ENCODE measurements around the gene CACTIN.
"Not testable (repeated sequence)": the region's sequence is repeated elsewhere in the genome, so short reads cannot be mapped to it uniquely, and the experiment has no call there.

CACTIN gene

DNA sequence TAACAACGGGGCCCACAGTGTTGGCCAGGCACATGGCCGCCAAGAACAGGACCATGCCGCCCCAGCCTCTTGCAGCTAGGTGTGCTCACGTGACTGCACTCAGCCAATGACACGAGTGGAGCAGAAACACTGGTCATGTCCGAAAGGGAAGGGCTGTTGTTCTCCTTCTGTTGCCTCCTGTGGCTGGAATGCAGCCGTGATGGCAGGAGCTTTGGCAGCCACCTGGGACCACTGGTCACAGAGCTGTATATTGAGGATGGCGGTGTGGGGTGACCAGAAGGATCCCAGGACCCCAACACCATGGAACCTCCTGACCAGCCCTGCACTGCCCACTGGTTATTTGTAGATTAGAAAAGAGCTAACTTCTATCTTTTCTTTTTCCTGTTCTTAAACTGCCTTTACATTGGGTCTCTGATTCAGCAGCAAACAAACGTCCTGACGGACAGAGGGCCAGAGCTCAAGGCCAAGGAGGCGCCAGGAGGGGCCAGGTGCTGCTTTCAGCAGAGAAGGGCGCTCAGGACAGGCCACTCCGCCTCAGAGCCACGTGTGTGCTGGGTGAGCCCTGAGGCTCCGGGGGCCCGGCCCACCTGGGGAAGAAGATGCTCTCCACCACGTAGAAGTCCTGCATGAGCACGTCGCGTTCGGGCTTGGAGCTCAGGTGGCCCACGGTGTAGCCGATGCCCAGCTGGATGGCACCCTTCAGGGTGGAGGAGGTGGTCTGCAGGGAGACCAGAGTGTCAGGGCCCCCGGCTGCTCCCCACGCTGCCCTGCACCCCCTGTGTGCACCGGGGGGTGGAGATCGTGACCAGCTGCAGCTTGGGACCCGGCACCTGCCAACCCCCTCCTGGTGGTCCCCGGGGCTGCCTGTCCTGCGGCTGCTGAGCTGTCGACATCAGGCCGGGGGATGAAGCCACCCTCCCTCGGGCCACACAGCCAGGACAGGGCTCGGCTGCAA is 35.0 kb upstream of the CACTIN start:
- DNase-seq: no peak

DNA sequence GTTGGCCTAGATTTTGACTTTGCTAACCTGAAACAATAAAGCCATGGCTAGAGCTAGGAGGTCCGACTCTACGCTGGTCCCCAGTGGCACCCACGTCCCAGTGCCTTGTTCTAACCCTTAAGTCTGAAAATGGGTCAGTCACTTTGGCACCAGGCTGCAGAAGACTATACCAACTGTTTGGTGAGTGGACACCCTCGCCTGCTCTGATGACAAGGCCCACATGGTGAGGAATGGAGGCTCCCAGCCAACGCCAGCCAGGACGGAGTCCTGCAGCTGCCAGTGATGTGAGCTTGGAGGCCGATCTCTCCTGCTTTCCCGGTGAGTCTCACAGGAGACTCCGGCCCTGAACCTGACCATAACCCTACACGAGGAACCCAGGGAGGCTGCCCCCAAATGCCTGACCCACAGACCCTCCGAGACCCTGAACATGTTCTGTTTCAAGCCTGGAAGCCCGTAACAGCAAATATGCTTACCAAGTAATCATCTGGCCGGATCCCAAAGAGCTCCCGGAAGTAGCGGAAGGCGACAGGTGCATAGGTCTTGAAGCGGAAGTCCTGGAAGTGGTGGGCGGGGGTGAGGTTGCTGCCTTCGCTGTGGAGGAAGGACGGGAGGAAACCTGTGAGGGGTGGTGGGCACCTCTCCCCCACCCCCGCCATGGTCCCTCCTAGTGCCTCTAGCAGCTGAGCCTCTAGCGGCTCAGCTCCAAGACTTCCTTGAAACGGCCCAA is 34.1 kb upstream of the CACTIN start:
- DNase-seq: no peak

DNA sequence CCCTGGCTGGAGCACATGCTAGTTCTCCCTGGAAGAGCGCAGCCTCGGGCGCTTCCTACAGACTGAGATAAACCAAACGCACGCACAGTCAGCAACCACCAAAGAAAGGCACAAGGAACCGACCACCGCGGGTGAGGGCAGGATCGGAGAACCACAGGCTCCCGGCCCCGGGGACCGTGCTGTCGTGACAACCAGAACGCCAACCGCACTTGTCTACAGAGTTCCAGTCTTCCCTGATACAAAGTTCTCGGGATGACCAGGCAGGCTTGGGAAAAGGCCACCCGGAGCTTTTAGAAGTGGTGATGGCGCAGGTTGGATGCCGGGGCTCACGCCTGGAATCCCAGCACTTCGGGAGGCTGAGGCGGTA is 33.1 kb upstream of the CACTIN start:
- no peak for DNase-seq

DNA sequence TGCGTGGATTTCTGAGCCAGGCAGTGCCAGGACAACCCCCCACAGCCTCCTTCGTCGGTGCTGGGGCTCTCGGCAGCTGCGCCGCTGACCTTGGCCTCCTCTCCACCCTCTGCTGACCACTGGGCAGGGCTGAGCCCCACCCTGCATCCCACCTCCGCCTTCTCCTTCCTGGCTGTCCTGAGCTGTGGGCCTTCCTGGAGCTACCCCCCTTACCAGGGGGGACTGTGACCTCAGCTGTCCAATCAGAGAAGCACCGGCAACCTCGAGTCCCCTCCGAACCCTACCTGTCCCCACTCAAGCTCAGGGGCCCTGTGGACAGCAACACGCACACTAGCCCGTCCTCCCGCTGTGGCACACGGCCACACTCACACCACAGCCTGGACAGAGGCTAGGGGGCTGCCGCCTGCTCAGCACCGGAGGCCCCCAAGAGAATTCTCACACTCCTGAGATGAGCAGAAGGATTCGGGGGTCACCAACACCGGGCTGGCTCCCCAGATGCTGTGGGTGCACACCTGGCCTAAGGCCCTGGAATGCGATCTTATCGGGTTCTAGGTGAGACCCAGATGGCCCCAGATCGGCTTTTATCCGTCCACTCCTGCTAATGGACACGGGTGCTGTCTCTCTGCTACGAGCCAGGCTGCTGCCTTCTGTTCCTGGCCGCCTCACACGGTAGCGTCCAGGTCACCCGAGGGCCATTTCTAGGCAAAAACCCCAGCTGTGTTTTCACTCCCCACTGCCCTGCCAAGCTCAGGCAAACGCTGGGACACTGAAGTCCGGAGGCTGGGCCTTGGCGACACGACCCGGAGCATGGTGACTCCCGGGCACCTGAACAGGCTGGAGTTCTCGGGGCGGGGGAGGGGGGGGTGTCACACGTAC is 32.5 kb upstream of the CACTIN start:
- DNase-seq: no peak

DNA sequence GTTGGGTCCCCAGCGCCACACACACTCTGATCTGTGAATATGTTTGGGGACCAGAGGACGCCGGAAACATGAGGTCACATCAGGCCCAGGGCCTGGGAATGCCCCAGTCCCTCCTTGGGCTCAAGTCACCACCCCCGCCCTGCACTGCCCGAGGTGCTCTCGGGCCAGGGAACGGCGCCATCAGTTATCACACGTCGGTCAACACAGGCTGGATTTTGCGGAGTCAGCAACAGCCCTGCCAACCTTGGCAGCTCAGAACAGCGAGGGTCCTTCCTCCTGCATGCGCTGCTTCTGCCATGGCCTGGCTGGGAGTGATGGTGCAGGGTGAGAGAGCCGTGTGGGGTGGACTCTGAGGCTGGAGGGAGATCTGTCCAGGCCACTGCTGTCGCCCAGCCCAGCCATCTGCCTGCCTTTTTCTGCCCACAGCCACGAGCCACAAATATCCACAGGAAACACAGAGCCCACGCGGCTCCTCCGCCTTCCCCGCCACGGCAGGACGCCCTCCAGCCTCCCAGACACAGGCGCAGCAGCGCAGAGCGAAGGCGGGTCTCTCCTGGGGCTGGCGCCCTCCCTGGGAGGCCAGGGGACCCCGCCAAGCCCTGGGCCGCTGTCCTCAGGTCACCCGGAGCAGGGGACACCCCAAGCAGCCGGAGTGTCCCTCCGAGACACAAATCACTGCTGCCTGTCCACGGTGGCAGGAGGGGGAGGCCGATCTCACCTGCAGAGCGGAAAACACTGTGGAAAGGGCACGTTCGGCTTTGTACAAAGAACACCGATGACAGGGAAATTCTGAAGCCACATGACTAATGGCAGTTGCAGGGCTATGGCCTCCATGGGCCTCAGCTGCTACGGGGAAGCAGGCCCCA is 31.6 kb upstream of the CACTIN start:
- no peak for DNase-seq

DNA sequence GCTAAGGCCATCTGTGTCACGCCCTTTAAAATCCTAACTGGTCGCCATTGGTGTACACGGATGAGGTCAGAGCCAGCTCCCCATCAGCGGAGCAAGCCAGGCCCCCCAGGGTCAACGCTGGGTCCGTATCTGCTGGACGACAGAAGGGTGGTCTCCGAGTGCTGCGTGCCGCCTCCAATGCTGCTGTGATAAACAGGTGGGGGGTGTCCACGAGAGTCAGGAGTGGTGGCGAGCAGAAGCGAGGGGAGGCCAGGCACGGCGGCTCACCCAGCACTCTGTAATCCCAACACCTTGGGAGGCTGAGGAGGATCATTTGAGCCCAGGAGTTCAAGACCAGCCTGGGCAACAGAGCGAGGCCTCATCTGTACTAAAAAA is 30.8 kb upstream of the CACTIN start:
- DNase-seq: no peak

DNA sequence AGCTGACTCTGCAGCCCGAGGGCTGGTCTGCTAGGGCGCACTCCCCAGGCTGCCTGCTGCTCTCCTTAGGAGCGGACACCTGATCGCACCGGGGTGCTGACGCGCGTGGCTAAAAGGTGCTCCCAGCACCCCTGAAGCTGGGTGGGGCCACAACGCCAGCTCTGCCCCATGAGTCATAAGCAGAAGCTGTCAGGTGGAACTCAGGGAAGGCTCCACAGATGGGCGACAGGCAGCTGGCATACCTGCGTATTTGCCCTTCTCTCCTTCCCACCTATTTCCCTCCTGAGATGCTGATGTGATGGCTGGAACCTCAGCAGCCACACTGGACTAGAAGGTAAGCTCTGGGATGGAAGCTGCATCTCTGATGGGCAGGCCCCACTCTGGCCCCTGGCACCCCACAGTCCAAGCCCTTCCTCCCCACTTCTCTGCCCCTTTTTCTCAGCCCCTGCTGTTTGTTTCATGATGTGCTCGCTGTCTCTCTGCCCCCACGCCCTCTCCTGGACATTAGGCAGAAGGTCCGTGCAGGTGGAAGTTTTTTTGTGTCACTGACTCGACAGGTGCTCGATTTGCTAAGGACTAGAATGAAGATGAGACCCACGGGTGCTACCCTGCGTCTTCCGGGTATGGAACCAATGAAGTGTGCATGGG is 30.3 kb upstream of the CACTIN start:
- no peak for DNase-seq

DNA sequence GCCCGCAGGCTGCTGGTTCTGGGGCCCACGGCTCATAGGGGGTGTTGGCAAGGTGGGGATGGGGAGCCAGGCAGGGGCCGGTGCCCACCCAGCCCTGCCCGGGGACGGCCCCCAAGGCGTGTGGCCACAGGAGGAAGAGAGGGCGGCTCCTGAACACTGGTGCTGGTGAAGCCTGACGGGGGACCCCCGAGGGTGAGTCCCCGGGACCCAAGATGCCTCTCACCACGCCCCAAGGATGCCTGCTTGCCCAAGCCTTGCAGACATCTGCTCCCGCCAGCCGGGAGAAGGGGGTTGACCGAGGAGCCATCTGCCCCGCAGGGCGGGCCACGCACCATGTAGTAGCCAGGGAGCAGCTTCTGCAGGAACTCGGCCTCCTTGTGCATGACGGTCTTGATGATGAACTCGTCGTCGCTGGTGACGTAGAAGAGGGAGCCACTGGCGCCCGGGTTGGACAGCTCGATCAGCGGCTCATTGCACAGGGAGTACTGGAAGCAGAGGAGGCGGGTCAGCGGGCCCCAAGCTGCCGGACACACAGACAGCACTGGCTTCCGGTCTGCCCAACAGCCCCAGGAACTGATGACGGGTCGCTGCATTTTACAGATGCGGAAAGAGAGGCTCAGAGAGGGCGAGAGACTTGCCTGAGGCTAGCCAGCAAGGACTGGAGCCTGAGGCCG is 29.6 kb upstream of the CACTIN start:
- peak; percentile 21 for DNase-seq

DNA sequence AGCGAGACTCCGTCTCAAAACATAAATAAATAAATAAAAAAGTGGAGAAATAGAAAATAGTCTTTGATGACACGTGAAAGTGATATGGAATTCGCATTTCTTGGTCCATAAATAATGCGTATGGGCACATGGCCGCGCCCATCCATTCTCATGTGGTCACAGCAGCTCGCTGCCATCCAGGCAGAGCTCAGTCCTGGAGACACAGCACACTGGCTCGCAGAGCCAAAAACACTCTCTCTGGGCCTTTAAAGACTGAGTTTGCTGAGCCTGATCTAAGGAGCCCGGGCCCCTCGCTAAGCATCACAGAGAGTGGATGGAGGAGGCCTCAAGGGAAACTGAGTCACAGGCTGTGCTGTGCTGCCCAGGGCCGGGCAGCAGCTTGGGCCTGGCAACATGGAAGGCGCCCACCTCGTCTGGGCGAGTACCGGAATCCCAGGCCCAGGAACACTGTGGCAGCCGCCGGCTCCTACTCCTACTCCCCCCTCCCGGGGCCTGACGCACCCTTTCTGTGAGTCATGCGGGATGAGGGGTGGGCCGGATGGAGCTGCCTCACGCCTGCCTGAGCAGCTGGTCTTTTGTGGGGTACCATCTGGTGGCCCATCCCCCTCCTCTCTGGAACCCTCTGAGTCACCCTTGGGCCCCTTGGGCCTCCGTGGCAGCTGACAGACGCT is 28.9 kb upstream of the CACTIN start:
- peak; percentile 96 for DNase-seq

DNA sequence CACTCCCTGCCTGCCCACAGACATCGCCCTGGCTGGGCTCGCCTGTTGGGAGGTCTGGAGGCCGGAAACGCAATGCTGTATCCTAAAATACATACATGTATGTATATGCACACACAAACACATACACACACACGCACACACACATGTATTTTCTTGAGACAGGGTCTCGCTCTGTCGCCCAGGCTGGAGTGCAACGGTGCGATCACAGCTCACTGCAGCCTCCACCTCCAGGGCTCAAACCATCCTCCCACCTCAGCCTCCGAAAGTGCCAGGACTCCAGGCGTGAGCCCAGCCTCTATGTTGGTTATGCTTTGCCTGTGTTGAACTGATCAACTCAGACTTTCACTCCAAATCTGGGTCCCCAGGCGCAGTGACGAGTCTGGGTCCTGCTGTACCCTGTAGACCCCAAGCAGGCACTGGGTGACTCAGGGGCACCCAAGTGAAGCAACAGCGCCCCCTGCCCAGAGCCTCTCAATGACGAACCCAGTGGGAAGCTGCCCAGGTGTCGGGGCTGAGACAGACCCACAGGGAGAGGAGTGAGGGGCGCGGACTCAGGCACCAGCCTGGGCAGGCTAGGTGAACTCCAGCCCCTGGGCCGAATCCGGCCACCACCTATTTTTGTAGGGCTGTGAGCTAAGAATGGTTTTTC is 27.4 kb upstream of the CACTIN start:
- no peak for DNase-seq

DNA sequence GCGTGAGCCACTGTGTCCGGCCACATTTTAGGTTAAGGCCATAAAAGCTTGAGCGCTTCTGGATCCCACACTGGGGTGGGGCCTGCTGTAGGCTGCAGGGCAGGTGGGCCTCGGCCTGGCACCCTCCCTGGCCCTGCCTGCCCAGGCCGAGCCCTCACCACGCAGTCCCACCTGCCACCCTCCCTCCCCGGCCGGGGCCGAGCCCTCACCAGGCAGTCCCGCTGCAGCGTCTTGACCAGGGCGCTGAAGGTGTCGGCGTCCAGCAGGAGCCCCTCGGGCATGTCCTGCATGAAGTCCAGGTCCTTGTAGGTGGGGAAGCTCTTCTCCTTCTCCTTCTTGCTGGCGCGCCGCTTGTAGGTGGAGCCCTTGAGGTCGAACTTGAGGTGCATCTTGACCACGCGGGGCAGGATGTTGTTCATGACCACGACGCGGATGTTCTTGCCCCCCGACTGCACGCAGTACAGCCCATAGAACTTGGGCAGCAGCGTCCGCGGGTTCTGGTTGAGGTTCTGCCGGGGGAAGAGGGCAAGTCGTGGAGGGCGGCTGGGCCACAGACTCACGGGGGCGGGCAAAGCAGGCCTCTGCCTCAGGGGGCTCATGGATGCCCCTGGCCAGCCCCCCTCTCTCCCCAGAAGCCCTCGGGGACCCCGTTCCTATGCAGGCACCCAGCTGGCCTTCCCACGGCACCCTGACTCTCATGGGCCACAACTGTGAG is 26.6 kb upstream of the CACTIN start:
- no peak for DNase-seq

DNA sequence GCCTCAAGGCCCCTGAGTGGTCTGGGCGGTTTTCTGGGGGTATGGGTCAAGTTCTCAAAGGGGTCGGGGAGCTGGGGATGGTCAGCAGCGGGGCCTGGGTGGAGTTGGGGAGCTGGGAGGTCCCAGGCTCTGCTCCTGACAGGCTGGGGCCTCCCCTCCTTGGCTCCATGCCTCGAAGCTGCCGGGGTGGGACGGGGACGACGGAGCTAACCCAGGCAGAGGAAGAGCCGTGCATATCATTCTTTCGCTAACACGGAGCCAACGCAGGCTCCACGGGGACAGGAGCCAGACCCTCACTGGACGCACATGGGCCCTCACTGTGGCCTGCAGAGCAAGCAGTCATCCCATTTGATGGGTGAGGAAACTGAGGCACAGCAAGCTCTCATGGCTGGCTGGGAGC is 25.8 kb upstream of the CACTIN start:
- DNase-seq: no peak

DNA sequence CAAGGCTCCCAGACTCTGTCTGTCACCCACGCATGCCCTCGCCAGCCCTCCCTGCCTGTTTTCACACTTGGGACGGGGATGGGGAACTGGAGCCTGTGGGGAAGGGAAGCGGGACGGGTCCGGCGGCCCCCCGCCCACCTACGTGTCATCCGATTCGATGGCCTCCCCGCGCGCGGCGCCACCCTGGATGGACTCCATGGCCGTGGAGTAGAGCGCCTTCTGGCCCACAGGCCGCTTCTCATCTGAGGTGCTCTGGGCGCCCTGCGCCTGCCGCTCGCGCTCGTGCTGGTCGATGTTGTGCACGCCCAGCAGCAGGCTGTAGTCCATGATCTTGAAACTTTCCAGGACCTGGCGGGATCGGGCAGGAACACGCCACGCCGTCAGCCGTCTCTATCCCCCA is 25.1 kb upstream of the CACTIN start:
- no peak for DNase-seq

DNA sequence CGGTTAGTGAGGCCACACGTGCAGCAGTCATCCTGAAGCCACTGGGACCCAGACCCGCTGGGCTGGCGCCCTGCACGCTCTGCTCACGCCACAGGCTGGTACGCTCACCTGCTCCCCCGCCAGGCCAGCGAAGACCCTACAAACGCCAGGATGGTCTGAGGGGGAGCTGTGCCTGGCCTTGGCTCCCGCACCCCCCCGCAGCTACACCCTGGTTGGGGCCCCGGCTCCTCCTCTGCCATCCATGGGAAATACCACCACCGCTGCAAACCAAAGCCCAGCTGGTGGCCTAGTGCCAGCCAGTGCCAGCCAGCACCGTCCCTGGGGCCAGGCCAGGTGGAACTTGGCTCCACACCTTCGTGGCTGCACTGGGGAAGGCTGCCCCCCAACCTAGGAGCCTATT is 23.3 kb upstream of the CACTIN start:
- no peak for DNase-seq

DNA sequence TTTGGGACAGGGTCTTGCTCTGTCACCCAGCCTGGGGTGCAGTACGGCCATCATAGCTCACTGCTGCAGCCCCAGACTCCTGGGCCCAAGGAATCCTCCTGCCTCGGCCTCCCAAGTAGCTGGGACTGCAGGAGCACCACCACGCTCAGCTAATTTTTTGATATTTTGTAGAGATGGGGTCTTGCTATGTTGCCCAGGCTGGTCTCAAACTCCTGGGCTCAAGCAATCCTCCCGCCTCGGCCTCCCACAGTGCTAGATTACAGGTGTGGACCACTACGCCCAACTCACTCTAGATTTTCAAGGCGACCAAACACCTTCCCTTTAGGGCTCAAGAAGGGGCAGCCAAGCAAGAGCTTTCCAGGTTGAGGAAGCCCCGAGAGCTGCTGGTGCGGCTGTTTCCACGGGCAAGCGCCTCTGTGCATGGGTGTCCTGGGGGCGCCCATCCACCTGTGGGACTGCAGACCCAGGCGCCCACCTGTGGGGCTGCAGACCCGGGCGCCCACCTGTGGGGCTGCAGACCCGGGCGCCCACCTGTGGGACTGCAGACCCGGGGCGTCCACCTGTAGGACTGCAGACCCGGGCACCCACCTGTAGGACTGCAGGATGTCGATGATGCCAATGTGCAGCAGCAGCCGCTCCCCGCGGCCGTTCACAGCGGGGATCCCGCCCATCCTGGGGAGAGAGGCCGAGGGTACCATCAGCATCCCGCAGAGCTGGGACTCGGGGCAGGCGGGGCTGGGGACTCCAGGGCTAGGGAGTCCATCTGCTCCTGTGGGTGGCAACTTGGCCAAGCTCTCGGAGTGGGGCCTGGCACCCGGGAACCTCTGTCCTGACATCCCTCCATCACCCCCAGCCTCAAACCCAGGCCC is 21.7 kb upstream of the CACTIN start:
- no peak for DNase-seq

DNA sequence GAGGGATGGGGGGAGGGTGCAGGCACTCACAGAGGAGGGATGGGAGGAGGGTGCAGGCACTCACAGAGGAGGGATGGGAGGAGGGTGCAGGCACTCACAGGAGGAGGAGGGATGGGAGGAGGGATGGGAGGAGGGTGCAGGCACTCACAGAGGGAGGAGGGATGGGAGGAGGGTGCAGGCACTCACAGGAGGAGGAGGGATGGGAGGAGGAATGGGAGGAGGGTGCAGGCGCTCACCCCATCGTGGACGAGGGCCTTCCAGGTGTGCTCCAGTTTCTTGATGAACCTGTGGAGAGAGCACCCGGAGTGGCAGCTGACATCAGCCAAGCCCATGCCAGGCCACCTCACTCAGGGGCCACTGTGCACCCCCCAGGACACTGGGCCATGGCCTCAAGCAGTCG is 20.5 kb upstream of the CACTIN start:
- not testable (repeated sequence) for DNase-seq

DNA sequence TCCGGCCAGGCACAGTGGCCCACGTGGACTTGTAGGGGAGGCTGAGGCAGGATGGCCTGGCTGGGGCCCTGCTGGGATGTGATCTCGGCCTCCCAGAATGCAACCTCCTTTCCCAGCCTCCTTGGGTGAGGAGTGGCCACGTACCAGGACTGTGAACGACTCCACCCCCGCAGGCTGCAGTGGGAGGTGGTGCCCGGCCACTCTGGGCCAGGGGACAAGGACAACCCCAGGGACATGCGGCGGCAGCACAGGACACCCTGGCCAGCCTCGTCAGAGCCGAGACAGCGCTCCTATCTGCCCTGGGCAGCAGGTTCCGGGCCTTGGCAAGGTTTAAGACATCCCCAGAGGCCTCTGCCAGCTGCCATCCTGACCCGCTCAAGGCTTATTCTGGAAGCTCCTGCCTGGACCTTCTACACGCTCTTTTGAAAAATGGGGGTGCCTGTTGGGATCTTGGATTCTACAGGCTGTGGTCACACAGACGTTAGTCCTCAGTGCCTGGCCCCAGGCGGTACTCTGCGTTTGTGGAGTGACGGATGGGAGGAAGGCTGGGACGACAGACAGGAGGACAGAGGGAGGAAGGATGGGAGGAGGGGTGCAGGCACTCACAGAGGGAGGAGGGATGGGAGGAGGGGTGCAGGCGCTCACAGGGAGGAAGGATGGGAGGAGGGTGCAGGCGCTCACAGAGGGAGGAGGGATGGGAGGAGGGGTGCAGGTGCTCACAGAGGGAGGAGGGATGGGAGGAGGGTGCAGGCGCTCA is 19.9 kb upstream of the CACTIN start:
- DNase-seq: no peak

DNA sequence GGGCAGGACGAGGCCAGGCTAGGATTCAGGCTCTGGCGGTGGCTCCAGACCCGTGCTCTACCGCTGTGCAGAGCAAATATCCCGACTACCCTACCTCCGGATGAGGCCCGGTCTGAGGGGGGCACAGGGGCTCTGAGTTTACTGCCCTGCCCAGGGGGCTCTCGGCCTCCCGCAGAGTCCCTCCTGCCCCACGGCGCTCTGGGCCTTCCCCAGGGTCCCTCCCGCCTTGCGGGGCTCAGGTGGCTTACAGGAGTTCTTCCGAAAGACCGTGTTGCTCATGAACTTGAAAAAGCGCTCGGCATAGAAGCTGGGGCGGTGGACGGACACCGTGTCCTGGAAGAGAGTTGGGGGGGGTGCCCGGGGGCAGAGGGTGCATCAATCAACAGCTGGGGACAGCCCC is 19.1 kb upstream of the CACTIN start:
- no peak for DNase-seq

Measured in fibroblast of skin of right quadriceps (primary cell).